BE2C (cell line): ENCODE measurements around the gene ERGIC1.

ENCODE experiments used
- DNase-seq: peaks from one replicate; pipeline ENCODE4 v3.0.0-alpha.2; 2020
- H3K27me3 ChIP-seq: fragments of 250-450 bp; sonication (Bioruptor Pico); 2 replicates; pipeline ENCODE4 v1.5.1; 2020; ENCODE audit warnings: mild to moderate bottlenecking
- H3K36me3 ChIP-seq: fragments of 250-450 bp; sonication (Bioruptor Pico); 2 replicates; pipeline ENCODE4 v1.5.1; 2020; ENCODE audit warnings: mild to moderate bottlenecking
- H3K4me1 ChIP-seq: fragments of 250-450 bp; sonication (Bioruptor Pico); 2 replicates; pipeline ENCODE4 v1.5.1; 2020
- H3K4me3 ChIP-seq: 2 replicates; pipeline ENCODE4 v1.5.1; 2011; ENCODE audit warnings: low read depth, low read length
- H3K9me3 ChIP-seq: fragments of 250-450 bp; sonication (Bioruptor Pico); 2 replicates; pipeline ENCODE4 v1.5.1; 2020
- TF ChIP-seq, protein P1 (sequence below): IDR thresholded peaks from 2 replicates; pipeline ENCODE4 v1.5.1; 2012; ENCODE audit warnings: mild to moderate bottlenecking, low read depth, low read length

The ERGIC1 gene

DNA sequence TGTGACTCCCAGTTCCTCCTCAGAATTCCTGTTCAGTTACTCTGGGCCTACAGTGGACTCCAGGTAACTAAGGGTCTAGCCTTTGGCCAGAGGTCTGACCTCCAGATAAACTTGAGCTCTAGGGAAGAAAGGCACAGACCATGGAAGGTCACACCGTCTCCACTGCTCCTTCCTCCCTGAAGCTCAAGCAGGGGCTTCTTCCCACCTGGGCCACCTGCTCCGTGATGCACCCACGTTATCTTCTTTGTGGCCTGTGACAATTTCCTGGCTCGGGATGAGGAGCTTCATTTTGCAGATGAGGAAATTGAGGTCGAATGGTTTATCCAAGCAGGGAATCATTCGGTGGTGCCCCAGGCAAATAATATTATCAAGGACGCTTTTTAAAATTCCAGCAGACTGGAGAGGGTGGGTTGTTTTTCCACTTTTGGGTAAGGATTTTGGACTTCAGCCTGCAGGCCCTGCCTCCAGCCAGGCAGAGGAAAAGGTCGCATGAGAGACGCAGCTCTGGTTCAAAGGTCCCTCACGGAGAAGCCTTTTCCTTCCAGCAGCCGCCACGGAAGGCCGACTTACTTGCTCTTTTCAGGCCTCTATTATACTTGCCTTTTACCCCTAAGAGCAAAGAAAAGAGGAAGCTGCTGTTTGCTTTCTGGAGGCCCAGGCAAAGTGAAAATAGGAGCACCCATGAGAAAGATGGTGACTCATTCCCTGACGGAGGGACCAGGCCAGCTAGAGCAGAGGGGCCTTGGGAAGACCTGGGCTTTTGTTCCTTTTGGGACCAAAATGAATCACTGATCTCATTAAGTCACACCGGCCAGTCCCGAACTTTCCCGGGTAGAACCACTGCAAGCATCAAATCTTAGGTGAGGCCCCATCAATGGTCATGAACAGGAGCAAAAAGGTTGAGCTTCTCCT is 40.2 kb upstream of the ERGIC1 start:
- no peak for DNase-seq
- Histone ChIP-seq H3K4me3 (no peak overlapping the region), H3K9me3 (no peaks in the 10 kb centered on the region), H3K36me3 (no peaks in the 10 kb centered on the region), H3K4me1 (no peaks in the 10 kb centered on the region), H3K27me3 (no peaks in the 10 kb centered on the region)
- TF ChIP-seq, protein P1, sequence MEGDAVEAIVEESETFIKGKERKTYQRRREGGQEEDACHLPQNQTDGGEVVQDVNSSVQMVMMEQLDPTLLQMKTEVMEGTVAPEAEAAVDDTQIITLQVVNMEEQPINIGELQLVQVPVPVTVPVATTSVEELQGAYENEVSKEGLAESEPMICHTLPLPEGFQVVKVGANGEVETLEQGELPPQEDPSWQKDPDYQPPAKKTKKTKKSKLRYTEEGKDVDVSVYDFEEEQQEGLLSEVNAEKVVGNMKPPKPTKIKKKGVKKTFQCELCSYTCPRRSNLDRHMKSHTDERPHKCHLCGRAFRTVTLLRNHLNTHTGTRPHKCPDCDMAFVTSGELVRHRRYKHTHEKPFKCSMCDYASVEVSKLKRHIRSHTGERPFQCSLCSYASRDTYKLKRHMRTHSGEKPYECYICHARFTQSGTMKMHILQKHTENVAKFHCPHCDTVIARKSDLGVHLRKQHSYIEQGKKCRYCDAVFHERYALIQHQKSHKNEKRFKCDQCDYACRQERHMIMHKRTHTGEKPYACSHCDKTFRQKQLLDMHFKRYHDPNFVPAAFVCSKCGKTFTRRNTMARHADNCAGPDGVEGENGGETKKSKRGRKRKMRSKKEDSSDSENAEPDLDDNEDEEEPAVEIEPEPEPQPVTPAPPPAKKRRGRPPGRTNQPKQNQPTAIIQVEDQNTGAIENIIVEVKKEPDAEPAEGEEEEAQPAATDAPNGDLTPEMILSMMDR, result no peak

DNA sequence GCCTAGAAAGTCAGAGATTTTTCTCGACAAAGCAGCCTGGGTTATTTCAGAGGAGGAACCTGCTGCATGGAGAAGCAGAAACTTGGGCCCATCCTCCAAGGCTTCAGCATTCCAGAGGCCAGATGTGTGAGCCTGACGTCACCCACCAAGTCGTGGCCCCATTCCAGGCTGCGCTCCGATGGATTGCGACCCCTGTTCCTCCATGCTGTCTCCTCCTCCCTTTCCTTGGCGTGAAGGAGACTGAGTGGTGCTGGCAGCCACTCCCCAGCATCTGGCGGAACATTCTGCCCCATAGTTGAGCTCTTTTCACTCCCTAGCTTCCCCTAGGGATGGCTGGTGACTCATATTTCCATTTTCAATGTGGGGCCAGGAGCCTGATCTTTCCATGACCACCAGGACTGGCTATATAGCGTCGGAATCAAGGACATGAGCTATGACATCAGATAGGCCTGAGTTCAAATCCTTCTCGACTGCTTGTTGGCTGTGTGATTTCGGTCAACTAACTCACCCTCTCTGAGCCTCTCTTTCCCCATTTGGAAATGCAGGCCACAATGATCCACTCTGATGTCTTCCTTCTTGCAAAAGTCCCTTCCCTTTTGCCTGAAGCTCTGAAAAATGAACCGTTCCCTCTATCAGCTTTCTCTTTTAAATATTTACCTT is 38.6 kb upstream of the ERGIC1 start:
- Histone ChIP-seq H3K4me3 (no peak overlapping the region), H3K4me1 (no peaks in the 10 kb centered on the region), H3K27me3 (no peaks in the 10 kb centered on the region), H3K36me3 (no peaks in the 10 kb centered on the region), H3K9me3 (no peaks in the 10 kb centered on the region)
- TF ChIP-seq, protein P1, result no peak
- DNase-seq, result no peak

DNA sequence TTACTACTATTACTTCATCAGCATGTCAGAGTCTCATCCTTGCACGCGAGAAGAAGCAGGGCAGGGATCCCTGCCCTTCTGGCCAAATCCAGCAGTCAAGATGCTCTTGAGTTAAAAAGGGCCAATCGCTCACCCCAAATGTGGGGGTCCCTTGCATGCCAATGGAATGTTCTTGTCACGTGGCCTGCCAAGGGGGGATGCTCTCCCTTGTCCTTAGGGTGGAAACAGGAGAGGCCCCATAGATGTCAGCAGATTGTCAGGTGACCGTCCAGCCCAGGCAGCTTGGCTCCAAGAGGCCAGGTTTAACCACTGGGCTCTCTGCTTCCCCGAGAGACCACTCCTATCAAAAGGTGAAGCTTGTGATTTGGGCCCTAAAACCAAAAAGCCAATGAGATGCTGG is 37.7 kb upstream of the ERGIC1 start:
- Histone ChIP-seq H3K4me3 (no peak overlapping the region), H3K27me3 (no peaks in the 10 kb centered on the region), H3K36me3 (no peaks in the 10 kb centered on the region), H3K9me3 (no peaks in the 10 kb centered on the region), H3K4me1 (no peaks in the 10 kb centered on the region)
- DNase-seq, result no peak
- TF ChIP-seq, protein P1, result no peak

DNA sequence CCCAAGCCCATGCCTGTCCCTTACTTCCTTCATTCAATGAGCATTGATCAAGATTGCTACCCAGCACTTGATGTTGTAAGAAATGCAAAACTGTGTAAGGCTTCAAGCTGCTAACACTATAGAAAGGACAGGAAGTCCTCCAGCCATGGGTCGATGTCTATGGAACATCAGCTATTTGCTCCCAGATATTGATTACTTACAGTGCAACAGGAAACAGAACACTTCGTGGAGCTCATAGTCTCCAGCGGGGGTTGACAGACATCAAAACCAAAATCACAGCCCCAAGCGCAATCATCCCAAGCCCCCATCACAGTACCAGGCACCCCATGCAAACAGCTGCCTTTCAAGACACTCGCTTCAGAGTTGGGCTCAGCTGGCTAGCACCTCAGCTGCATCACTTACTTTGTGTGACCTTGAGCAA is 36.3 kb upstream of the ERGIC1 start:
- no peak overlapping the region for H3K4me3 ChIP-seq
- TF ChIP-seq, protein P1, result no peak
- no peaks in the 10 kb centered on the region for H3K4me1 ChIP-seq
- no peaks in the 10 kb centered on the region for H3K9me3 ChIP-seq
- DNase-seq, result no peak
- H3K27me3 ChIP-seq, result no peaks in the 10 kb centered on the region
- H3K36me3 ChIP-seq, result no peaks in the 10 kb centered on the region

DNA sequence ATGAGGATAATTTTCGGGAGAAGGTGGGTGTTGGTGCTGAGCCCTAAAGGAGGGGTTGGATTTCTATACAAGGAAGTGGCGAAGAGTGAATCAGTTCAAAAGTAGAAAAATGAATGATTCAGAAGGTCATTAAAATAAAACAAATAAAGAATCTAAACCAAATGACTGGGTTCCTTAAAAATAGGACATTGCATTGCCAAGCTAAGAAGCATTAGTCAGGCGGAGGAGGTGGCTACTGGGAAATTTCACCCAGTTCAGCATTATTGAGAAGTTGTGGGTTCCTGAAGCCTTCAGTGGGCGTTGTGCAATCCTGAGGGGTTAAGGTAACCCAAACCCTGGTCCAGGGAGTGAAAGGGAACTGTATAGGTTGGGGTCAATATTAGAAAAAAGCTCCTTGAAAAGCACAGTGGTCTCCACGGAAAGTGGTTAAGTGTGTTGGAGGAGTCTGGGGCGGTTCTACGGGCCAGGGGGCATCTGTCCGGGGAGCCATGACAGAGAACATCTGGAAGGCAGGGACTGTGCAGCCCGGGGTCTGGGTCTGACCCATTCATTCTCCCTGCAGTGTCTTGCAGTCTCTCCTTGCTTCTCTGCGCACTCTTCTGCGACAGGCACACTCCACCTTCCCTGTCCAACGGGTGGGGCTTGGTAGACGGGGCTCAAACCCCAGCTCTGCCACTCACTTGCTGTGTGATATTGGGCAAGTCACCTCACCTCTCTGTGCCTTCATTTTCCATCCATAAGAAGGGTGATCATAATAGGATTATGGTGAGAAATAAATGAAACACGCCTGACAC is 35.4 kb upstream of the ERGIC1 start:
- no peak for DNase-seq
- no peak overlapping the region for H3K4me3 ChIP-seq

More for the DNA sequence above, 35.4 kb upstream of the ERGIC1 start:
- TF ChIP-seq, protein P1, result no peak
- Histone ChIP-seq H3K4me1 (no peaks in the 10 kb centered on the region), H3K27me3 (no peaks in the 10 kb centered on the region), H3K36me3 (no peaks in the 10 kb centered on the region), H3K9me3 (no peaks in the 10 kb centered on the region)
